HG03457 (cell line): ENCODE results near the gene RBPJL.

Experiments
- ATAC-seq: cut with Tn5 transposase; IDR thresholded peaks from one replicate; pipeline ENCODE4 v1.9.1; 2021; ENCODE audit warnings: moderate number of reproducible peaks; ENCODE audit not compliant: unreplicated experiment

The RBPJL gene

DNA sequence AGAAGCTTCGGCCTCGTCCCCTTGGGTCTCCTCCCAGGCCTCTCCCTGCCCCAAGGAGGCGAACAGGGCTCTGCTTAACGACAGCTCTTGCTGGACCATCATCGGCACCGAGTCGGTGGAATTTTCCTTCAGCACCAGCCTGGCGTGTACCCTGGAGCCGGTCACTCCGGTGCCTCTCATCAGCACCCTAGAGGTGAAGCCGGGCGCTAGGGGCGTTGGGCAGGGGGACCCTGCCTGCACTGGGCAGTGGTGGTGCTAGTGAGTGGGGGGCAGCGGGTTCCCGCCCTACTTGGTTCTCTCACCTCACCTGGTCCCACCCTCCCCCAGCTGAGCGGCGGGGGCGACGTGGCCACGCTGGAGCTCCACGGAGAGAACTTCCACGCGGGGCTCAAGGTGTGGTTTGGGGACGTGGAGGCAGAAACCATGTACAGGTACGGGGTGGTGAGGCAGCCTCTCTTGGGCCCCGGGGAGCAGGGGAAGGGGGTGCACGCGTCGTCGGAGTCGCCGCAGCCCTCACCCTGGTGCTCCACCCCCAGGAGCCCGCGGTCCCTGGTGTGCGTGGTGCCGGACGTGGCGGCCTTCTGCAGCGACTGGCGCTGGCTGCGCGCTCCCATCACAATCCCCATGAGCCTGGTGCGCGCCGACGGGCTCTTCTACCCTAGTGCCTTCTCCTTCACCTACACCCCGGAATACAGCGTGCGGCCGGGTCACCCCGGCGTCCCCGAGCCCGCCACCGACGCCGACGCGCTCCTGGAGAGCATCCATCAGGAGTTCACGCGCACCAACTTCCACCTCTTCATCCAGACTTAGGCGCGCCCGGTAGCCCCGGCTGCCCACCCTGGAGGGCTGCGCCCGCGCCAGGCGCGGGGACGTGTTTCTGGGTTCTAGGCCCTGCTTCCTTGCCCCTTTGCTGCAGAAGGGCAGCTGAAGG is 9.8 kb downstream of the RBPJL start:
- no peak for ATAC-seq

DNA sequence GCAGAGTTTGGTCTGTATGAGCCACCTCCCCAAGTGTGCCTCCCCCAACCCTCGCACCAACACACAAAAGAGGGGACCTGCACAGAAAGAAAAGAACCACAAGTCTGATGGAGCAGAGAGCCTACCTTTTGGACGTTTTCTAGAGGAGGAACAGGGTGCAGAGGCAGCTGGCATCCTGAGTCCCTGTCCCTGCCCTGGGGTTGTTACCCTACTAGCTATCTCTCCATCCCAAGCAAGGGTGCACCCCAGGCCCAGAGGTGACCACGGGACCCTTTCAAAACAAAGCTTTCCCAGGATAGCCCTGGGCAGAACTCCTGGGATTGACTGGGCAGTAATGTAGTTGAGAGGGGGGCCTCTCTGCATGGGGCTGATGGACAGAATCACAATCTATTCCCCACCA is 11.2 kb downstream of the RBPJL start:
- no peak for ATAC-seq

DNA sequence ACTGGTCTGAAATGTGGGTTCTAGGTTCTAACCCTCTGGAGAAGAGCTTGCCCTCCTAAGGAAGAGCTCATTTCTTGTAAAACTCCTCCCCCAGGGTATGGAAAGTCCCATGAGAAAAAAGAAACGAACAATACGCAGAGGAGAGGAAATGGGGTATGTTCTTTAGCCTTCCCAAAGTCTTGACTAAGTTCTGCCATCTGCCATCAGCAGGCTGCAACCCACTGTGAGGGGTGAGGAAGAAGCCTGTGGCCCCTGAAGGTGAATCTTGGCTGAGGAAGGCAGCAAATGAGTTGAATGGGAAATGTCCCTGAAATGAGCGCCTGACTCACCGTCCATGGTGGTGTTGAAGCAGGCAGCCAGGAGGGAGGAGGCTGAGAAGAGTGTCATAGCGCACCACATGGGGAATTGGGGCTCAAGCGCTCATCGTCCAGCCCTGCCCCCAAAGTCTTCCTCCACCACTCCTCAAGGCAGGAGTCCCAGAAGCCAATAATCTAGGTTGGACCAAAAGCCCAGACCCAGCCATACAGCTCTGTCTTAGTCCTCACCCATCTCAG is 11.8 kb downstream of the RBPJL start:
- no peak for ATAC-seq

DNA sequence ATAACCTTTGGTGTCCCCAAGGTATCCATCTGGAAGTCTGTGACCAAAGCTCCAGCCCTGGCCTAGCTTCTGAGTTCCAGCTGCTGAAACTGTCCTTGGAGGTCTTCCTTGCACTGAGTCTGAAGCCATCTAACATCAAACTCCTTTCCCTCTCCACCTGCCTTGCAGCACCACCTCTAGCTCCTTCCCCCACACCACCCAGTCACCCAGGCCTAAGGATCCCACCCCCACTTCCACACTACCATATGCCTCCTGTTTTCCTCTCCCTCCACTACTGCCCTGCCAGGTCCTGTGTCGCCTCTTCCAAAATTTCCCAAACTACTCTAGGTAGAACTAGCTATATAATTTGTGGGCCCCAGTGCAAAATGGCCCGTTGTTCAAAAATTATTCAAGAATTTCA is 12.3 kb downstream of the RBPJL start:
- no peak for ATAC-seq

GRCh38 chr20:45320948-45321595 is 14.4 kb downstream of the RBPJL start:
- ATAC-seq = no peak

DNA sequence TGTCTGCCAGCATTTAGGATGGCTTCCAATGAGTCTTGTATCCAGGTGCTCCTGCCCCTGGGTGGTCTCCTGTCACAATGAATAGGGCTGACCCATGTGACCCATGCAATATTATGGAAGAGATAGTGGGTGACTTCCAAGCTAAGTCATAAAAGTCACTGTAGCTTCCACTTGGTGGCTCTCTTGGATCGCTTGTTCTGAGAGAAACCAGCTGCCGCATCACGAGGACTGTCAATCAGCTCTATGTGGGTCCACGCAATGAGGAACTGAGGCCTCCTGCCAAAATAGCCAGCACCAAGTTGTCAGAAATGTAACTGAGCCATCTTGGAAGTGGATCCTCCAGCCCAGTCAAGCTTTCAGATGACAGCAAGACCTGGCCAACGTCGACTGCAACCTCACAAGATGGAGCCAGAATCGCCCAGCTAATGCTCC is 16.3 kb downstream of the RBPJL start:
- no peak for ATAC-seq

DNA sequence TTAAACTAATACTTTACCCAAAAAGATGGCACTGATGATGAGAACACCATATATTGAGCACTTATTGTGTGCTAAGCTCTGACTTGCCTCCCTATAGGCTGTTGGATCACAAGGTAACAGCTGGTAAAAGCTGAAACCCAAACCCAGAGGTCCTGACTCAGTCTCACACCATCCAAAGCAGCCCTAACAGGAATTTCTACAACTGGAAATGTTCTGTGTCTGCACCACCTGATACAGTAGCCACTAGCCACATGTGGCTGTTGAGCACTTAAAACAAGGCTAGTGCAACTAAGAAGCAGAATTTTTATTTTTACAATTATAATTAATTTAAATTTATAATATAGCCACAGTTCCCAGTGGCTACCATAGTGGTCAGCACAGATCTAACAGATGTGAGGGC is 17.1 kb downstream of the RBPJL start:
- no peak for ATAC-seq

DNA sequence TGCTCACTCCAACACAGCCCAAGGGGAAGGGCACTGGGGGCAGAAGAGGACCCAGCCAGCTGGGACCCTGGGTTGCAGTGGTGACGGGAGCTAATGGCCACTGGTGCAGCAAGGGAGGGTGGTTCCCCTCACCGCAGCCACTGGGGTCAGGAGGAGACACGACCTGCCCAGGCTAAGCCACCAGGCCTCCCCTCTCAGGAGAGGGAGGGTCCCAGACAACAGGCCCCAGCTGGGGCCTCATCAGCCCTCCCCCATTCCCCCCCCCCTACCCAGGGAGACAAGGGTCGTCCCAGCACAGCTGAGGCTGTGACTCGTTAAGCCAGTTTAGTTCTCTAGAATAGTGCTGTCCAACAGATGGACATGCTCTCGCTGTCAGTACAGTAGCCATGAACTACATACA is 18.7 kb downstream of the RBPJL start:
- no peak for ATAC-seq

DNA sequence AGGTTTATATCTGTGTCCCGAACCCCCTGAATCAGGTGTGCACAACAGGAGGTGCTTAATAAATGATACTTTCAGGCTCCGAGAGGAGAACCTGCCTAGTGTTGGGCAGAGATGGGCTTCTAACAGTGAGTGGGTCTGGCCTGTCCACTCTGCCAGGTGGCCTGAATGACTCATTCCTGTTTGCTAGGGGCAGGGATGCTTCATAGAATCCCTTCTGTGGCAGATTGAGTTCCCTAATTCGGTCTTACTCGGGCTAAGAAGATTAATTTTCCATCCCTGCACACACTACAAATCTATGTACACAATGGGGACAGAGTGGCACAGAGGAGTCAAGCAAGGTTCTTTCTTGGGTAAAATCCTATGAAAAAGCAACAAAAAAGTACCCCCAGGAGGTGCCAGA is 21.8 kb downstream of the RBPJL start:
- ATAC-seq = no peak

DNA sequence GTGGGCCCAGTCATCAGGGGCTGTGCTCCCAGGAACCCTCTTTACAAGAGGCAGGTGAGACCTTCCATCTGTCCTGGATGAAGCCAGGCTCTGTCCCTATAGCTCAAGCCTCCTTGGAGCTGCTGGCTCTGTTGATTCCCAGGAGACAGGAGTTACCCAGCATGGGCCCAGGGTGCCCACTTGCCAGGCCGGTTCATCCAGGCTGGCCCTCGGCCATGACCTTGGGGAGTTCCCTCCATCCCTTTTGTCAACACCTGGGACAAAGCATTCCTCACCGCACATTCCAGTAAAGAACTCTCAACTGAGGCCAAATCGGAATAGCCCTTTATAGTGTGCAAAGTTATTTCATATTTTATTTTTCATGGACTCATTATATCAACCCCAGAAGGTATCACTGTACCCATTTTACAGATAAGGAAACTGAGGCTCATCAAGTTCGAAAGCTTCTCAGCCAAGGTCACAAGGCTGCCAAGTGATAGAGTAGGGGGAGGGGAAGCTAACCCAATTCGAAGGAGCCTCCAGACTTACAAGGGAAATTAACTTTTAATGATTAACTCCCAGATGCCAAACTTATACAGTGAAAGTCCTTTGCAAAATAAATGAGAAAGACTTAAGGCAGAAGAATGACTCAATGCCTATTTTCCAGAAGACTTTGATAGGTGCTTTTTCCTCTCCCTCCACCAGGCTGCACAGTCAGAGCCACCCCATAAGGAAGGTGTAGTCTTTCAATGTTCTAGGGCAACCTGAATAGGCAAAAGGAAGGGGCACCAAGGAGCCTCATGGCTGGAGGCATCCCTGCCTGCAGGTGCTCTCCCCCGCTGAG is 23.1 kb downstream of the RBPJL start:
- ATAC-seq = no peak

DNA sequence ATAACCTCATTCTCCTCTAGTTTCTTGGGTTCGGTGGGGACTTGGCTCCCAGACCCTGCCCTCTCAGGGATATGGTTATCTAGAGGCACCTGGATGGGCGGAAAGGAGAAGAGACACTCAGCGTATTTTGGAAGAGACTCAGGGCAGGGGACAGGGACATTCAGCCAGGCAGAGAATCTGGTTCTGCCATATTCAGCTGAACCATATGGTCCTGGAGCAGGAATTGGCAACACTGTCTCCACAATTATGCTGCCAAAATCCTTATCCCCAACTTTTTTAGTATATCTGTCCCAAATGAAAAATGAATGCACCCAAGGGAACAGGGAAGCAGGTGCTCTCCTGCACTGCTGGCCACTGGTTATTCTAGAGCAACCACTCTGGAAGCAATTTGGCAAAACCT is 23.8 kb downstream of the RBPJL start:
- ATAC-seq = no peak

DNA sequence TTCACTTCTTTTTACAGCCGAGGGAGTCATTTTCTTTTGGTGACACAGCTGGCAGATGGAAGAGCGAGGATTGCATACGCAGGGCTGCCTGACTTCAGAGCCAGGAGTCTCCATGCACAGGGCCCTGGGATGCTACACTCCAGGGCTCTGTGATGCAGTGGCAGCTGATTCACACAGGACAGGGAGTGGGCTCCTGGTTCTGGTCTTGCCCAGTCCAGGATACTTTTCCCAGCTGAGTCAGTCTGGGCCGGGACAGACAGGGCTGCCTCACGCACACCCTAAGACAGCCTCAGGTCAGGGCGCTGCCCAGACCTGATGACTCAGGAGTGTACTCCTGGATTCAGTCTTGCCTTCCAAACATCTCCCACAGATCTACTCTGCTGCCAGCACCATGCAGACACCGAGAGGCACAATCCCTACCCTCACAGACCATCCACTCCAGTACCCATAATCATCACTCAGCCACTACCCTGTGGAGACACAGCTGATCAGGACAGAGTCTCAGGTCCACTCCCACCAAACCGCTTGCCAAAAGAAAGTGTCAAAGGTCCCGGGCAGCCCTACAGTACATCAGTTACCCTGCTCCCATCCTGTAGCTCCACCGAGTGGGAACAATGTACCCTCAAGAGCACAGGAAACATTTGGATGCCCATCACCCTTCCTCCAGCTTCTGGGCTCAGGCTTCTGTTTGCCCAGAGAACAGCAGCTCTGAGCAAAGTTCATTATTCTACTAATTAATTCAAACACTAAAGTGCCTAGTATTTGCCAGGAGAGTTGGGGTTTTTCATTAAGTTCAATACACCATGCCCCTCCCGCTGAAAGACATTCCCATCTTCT is 30.1 kb downstream of the RBPJL start:
- ATAC-seq = no peak

DNA sequence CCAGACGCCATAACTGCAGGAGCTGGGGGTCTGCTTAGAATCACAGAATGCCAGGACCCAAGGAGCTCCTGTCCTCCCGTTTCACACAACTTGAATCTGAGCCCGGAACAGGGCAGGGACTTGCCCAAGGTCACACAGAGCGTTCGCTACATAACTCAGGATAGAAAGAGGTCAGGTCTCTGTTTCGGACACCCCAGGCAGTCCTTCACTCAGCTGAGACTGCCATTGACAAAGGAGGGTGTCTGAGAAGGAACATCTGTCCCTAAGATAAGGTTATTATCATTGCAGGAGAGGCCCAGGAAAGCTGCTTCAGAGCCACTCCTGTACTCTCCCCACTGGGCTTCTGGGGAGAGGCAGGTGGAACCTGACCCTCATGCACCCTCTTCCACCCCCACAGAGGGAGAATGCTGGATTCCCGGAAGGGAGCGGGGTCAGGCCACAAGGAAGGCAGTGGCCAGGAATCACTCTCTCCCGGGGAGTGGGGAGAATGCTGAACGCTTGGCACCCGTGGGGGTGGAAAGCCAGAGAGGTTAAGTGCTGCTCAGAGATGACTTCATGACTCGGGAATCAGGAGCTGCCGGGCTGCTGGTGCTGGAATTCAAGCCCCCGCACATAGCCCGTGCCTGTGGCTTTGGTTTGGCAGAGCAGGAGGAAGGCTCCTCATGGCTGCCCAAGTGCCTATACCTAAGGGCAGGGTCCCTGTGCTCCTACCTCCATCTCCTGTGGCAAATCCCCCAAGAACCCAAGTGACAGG is 30.9 kb downstream of the RBPJL start:
- ATAC-seq = no peak

DNA sequence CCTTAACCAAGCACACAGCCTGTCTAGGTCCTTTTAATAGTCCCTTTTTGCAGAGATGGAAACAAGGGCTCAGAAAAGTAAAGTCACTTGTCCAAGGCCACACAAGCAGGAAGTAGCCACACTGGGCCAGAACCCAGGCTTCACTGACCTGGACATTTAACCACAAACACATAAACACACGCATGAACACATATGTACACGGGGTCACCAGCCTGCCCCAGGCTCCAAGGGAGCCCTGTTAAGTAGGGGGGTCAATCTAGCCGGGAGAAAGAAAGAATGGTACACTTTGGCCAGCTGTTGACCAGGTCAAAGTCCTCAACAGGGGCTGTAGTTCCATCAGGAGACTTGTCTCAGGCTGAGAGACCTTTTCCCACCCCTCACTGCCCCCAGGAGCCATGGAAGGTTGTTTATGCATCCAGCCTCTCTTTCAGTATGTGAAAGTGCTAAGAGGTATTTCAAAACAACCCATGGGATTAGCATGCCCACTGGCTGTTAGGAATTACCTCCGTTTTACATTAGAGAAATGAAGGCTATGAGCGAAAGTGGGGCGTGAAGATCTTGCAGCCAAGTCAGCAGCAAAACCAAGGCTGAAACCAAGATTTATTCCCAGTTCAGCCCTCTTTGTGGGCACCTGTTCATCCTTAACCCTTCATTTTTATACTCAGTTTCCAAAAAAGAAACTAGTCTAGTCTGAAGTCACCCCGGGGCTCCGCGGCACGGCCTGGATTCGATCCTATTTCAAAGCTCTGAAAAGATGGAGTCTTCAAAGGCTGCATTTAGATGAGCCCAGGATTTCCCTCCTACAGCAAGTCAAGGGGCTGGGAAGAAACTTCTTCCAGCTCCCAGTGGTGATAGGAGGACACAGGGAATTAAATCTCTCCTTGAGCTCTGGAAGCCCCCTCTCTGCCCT is 31.7 kb downstream of the RBPJL start:
- ATAC-seq = no peak

DNA sequence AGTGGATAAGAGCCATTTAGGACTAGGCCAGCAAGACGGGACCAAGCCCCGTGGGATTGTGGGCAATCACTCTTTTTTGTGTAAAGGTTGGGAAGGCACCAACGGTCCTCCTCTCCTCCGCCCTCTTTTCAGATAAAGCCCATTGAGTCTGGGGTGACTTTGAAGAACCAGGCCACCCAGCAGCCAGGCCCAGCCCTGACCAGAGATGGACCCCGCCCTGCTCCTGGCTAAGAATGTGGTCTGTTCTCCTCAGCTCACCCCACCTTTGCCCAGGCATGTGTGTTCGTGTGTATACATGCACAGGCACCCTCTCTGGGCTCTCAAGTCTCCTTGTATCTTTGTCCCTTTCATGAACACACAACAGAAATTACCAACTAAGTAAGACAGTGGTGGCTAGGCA is 32.4 kb downstream of the RBPJL start:
- no peak for ATAC-seq

DNA sequence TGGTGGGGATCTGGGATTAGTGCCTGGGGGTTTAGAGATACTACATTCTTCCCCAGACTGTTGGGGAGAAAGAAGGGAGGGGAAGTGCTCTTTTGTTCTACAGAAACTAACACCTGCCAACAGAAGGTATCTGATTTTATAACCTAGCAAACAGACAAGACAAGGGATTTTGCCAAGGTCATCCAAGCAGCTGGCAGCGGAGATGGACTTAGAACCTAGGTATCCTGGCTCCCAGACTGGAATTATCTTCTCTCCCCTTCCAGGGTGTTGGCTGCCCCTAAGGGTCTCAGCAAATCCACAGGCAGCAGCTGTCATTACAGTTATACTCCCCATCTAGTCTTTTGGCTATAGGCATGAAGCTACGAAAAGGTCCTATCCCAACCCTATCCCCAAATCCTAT is 33.2 kb downstream of the RBPJL start:
- no peak for ATAC-seq

GRCh38 chr20:45340236-45340847 is 33.7 kb downstream of the RBPJL start:
- ATAC-seq = no peak

DNA sequence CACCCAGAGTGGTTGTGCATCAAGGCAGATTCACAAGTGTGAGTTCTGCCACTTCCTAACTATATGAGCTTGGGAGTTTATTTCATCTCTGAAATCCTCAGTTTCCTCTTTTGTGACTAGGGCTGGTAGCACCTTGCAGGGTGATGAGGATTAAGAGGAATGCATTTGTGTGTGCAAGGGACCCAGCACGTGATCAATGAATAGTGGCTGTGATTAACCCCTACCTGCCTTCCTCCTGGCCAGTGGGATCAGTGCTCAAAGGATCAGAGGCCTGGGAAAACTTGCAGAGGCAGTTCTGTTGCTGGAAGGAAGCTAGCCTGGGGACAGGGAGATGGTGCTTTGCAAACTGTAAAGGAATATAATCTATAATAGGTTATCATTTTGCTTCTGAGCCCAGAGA is 34.3 kb downstream of the RBPJL start:
- ATAC-seq = no peak
